ENCODE measurements around the gene BRME1.

Gene BRME1

DNA sequence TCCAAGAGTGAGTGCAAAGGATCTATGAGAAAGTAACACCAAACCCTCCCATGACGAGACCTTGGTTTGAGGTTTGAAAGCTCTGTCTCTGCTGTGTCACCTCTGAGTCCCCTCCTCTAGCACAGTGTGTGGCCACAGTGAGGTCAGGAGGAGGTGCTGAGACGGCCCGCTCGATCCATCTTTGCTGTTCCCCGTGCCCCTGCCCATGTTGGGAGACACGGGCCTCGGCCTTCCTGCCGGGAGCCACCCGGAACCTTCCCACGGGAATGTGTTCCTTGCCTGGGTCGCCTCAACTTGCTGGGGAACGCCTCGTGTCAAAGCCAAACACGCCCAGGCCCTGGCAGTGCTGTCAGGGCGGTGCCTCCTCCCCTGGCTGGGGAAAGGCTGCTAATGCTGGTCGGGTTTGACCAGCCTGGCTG is 18.9 kb downstream of the BRME1 start:
- DNase-seq: no peak

DNA sequence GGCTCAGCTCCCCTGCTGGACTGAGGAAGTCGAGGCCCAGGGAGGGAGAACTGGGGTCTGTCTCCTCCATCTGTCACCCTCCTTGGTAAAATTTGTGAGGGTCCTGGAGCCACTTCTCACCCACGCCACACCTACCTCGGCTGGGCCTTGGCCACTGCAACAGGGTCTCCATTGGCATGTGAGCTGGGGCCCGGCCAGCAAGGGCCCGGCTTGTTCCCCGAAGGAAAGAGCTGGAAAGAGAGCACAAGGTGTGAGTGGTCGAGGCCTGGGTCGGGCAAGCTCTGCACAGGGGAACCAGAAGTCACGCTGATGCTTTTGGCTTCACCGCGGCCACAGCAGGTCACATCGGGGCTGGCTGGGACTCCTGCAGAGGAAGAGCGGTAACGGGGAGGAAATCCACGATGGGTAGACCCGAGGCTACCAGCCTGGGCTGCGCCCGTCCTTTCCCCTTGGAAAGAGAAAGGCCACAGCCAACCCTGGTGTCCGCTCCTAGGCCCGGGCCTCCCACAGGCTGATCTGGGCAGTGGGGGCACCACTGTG is 20.0 kb downstream of the BRME1 start:
- DNase-seq: no peak

DNA sequence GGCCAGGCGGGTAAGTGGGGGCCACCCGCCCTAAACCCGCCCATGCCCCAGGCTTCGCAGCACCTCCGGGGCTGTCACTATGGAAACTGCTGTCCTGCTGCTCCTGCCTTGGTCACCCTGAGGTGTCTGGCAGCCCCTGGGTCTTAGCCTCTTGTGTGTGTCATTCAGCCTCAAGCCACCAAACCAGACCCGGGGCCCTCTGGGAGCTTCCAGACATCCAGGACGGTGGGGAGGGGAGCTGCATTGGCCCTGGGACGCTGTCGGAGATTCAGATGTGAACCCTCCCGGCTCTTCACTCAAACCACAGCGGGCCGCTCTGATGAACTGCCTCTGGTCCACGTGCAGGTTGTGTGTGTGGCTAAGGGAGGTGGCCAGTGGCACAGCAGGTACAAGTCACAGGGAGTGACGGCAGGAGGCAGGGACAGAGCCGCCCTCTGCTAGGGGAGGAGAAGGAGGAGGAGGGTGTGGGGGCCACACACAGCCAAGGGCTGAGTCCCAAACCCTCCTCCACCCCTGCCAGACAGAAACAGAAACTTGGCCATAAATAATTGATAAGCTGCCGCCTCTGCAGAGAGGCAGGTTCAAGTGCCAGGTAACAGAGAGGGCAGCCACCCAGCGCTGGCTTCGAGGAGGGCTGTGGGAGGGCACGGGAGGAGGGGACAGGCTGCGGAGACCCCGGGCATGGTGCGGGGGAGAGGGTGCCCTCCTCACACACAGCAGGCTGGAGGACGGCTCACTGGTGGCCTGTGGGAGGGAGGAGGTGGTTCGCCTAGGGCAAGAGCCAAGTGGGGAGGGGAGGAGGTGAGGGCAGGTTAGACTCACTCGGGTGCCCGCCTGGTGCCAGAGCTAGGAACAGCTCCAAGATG is 21.0 kb downstream of the BRME1 start:
- no peak for DNase-seq

DNA sequence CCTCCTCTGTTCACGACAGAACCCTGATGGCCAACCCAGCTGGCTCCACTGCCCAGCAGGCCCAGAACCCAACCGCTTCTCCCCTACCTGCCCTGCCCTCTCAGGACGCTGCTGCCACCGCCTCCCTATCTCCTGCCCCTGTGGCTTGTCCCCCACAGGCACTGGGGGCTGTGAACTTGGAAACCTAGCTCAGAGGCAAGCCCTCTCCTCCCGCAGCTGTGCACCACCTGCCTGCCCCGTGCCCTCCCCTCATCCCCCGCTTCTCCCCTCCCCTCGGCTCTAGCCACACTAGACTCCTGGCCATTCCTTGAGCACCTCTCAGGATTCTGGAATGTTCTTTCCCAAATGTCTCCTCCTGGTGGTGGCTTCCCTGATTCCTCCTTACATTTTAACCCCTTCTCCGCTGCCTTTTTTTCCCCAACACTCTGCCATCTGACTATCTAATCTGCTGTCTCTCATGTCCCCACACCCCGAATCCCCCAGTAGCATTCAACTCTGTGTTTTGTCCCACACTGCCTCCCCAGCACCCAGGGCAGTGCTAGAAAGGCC is 22.3 kb downstream of the BRME1 start:
- no peak for DNase-seq

DNA sequence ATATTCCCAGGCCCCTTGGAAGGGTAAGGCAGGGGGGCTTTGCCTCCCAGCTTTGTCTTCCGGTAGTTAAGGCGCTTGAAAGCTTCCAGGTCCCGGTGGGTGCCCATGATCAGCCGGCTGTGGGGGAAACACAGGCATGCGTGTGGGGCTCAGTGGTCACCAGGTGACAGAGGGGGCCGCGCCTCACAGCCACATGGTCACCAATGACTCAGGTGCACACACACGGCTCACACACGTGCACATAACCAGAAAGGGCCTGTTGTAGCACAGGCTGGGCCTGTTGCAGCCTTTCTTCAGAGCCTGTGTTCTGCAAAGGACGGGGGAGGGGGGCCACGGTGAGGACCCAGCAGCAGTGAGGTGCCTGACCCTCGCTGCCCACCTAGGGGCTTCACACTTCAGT is 23.1 kb downstream of the BRME1 start:
- DNase-seq: no peak

DNA sequence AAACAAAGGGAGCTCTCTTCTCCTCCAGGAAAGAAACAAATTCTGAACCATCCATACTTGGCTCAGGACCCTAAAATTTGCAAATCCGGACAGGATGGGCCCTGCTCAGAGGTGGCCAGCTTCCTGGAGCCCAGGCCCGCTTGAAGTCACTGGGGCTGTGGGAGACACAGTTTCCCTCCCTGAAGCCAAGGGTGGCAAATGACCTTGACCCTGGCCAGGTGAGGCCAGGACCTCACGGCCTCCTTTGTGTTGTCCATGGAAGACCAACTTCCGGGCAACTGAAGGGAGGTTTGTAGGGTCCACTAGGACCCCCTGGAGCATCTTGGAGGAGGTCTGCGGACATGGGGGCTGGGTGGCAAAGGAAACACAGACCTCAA is 23.5 kb downstream of the BRME1 start:
- no peak for DNase-seq

DNA sequence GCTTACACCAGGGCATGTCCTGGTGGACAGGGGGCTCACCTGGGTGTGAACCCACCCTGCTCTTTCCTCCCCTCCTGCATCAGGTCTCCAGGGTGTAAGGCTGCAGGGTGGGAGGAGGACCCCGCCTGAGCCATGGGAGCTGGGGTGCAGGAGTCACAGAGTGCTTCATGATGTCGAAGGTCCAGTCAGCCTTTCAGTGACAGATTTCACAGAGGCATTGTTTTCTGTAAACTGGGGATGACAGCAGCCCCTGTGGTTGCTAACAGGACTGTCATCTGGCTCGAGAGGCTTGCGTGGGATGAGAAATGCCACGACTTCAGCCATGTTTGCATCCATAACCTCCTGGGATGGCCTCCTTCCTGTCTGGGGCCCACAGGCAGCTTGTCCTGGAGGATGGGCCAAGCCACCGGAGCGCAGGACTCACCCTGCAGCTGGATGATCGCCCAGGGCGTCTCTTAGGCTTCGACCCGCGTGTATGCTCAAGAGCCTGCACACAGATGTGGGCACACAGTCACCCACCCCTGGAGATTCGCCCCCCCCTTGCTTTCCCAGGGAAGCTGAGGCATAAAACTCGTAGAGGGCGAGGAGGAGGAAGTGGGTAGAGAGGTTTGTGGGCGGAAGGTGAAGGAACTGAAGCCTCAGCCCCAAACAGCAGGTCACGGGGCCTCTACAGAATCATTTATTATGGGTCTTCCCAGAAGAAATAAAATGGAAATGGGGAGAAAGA is 24.1 kb downstream of the BRME1 start:
- peak; percentile 77 to 90 (median 82) for DNase-seq

DNA sequence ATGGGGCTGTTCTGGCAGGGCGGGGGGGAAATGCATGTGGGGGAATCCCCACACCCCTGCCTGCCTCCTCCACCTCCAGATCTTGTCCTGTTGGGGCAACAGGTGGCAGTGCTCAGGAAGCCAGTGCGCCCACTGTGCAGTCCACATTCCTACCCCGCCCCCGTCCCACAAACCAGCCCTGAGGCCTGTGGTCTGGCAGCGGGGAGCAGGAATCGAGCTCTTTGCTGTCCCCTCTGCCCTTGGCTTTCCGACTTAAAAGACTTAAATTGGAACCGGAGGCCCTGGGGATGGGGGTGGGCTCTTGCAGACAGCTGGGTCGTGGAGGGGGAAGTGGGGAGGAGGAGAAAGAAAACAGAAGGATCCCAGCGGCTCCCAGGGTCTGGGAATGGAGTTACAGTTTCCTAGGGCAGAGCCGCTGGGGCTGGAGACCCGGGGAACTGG is 24.6 kb downstream of the BRME1 start:
- DNase-seq: peak in 2 of 4 experiments; percentile 44 to 45

DNA sequence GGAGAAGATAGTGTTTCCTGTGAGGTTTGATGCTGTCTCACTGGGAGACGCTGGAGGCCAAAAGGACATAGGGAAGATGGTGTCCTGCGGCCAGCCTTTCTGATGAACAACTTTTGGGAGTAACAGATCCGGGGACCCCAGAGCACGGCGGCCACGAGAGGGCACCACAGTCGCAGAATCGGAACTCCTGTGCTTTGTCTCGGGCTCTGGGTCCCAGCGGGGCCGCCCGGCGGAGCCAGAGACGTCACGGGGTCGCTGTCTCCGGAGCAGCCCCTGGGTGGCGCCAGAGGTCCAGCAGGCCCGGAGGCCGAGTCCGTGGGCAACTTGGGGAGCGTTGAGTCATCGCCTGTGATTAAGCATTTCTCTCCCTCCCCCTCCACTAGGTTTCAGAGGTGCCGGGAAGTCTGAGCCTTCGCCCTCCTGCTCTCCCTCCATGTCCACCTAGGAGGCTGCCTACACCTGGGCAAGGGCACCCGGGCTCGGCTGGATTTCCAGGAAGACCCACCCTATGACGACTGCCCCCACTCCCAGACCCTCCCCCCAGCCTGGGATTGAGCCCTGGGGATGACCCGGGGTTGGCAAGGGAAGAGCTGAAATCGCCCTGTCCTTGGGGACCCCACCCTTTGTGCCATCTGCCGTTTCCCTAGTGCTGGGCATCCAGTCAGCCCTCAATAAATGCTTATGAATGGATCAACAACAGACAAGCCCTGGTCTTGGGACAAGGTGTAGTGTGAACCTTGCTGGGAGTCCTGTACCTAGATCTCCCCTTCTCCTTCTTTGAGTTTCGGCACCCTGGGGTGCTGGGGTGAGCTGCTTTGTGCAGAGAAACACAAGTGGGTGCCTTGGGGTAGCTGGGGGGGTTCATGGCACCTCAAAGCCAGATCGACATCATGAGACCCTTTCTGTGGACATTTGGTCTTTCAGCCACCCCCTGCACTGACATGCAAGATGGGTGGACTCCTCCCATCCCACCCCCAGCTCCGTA is 25.6 kb downstream of the BRME1 start:
- peak; percentile 98 to 99 (median 99) for DNase-seq

DNA sequence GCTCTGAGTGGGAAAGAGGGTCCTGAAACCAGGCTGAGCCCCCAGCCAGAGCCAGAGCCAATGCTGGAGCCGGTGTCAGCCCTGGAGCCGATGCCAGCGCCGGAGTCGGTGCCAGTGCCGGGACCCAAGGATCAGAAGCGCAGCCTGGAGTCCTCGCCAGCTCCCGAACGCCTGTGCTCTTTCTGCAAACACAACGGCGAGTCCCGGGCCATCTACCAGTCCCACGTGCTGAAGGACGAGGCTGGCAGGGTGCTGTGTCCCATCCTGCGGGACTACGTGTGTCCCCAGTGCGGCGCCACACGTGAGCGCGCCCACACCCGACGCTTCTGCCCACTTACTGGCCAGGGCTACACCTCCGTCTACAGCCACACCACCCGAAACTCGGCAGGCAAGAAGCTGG is 28.6 kb downstream of the BRME1 start:
- no peak for DNase-seq

DNA sequence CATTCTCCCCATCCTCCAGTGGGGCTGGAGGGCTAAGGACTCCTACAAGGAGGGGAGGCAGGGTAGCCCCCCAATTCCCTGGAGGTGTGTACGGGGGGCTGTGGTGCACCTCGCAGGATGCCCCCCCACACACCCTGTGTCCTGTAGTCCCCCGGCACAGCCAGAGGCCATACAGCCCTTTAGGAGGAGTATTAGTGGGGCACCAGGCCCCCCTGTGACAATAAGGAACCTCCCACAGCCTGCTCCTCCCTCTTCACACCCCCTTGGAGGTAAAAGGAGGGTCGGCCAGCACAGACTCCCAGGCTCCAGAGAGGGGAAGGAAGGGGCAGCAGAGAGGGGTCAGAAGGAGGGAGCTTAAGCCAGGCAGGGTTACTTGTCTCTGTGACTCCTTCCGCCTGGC is 29.1 kb downstream of the BRME1 start, which contains the start of gene NANOS3:
Gene NANOS3, plus strand, starts transcription at position 301 of the 400 bp plus-strand sequence. CDS start 115 bp downstream, outside the sequence.
- DNase-seq: no peak

DNA sequence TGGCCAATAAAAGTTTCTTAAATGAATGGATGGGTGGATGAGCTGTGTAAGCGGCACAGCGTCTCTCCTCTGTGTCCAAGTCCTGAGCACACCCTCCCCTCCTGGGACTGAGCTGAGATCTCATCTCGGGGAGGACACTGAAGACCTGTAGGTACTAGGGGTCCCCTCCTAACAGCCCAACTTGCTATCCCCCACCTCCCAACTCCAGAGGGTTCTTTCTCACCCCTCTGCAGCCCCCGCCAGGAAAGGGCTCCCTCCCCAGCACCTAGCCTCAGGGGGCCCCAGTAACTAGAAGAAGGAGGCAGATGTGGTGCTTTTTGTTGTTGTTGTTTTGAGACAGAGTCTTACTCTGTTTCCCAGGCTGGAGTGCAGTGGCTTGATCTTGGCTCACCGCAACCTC is 30.1 kb downstream of the BRME1 start:
- DNase-seq: no peak

DNA sequence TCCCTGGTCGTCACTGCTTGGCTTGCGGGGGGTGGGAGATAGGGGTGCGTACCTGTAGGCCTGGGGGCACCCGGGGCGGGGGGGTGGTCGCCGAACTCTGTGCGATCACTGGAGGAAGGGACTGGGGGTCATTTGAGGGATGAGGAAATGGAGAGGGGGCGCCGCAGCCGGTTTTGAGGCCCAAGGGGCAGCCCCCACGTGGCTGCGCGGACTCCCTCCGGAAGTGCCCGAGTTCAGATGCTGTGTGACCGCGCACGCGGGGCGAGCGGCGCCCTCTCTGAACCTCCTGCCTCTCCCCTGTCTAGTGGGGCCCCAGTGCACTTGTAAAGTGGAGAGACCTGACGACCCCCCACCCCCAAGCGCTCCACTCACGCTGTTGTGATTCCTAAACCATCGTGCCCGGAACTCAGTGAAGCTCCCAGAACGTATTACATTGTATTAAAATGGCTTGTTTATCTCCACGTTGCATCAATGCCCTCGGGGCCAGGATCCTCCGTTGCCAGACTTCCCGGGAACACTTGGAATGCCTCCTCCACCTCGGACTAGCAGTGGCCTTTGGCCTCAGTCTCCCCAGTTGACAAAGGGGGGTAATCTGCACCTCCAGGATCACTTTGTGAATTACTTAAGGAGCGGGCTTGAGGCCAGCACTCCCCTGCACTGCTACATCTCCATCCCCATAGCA is 31.9 kb downstream of the BRME1 start:
- no peak for DNase-seq

DNA sequence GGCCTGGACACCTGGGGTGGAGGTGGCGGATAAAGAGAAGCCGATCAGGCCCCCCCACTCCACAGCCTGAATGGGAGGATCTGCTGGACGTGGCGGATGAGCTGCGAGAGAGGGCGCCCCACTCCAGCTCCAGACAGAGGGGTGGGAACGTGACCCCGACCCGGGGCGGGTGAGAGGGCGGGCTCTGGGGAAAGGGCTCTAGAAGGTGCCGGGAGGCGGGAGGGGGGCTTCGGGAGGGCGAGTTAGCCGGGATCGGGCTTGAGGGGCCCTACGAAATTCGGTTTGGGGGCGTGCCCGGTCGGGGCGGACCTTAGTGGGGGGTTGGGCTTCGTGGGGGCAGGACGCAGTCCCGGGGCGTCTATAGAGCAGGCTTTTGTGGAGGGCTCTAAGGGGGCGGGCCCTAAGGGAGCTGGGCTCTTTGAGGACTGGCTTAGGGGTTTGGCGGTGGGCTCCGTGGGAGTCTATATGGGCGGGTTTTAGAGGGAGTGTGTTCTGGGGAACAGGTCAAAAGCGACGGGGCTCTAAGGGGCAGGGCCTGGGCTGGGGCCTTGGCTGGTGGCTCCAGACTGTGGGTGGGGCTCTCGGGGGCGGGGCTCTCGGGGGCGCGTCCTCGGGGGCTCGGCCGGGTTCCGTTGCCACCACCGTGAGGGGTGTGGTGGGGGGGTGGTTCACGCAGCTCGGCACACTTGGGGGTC is 33.1 kb downstream of the BRME1 start:
- DNase-seq: peak in 2 of 4 experiments; percentile 5 to 50

DNA sequence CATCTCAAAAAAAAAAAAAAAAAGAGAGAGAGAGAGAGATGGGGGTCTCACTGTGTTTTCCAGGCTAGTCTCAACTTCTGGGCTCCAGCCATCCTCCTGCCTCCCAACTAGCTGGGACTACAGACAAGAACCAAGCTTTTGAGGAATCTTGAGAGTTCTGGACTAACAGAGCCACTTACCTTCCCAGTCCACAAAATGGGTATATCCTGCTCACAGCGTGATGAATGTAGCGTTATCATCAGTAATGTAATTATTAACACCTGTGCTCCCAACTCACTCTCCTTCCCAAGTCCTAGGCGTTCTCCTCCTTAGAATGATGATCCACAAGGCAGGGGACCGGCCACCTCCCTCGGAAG is 33.6 kb downstream of the BRME1 start:
- DNase-seq: no peak

DNA sequence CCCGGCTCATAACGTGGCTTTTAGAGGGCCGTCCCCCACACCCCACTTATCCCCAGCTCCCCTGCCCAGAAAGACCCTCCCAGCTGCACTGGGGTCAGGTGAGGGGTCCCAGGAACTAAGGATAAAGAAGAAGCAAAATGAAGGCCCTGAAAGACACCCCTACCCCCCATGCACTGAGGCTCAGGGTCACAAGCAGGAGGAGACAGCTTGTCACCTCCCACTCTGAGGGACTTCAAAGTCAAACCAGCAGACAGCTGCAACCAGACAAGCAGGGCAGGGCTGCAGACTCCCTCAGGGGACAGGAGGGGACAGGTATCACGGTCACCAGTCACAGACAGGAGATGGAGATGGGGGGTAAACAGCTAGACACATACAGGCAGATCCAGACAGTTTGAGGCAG is 35.0 kb downstream of the BRME1 start:
- DNase-seq: no peak

DNA sequence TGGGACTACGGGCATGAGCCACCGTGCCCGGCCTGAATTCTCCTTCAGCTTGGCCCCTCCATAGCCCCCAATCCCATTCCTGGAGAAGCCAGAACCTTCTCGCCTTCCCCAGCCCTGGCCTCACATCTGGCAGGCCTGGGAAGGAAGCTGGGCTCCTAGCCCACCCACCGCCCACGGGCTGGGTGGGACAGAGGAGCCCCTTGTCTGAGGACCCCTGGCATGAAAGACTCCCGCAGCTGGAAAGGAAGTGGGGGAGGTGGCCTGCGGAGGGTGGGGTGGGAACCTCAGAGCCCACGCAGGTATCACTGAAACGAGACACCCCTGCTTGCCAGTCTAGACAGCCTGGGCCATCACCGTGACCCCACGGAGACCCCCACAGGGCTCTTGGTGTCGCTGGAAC is 36.6 kb downstream of the BRME1 start:
- no peak for DNase-seq

DNA sequence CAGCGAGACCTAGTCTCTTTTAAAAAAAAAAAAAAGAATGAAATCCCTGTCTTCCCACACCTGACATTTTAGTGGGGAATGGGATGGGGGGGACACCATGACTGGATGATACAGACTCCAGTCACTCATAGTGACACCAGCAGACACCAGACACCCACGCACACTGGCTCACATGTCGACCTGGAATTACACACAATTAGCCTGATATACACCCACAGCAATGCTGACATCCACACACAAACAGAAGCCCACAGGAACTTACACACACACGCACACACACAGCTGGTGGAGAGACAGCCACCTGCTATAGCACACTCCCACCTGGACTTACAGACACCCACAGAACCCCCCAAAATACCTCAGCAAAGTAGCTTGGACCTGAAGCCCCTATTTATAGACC is 37.3 kb downstream of the BRME1 start:
- DNase-seq: peak; percentile 62 to 86 (median 74)

DNA sequence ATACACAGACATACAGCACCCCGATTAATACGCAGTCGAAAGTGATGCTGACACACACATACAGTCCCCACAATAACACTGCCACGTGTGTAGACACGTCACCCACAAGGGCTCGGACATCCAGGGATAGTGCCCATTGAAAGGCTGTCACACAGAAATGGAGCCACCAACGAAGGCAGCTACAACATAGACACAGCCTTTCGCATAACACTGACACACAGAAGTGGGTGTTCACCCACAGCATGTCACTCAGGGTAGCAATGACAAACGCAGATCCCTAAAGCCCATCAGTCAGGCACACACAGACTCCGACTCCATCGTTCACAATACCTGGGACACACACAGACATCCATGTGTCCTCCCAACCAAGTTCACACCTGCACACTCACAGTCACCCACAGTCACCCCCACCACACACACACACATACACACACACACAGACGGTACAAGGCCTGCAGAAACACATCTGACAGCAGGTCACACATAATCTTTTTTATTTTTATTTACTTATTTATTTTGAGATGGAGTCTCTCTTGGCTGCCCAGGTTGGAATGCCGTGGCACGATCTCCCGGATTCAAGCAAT is 39.4 kb downstream of the BRME1 start:
- DNase-seq: no peak

All from suppressor macrophage (primary cell).